GM18499 (cell line): ENCODE measurements around the gene CREG2.

Experiments used
- ATAC-seq: cut with Tn5 transposase; IDR thresholded peaks from one replicate; pipeline ENCODE4 v1.9.1; 2021; ENCODE audit warnings: moderate number of reproducible peaks; ENCODE audit not compliant: insufficient read depth, unreplicated experiment

The CREG2 gene

GRCh38 chr2:101310834-101311695 lies 76.2 kb downstream of the CREG2 start:
- ATAC-seq = no peak

DNA sequence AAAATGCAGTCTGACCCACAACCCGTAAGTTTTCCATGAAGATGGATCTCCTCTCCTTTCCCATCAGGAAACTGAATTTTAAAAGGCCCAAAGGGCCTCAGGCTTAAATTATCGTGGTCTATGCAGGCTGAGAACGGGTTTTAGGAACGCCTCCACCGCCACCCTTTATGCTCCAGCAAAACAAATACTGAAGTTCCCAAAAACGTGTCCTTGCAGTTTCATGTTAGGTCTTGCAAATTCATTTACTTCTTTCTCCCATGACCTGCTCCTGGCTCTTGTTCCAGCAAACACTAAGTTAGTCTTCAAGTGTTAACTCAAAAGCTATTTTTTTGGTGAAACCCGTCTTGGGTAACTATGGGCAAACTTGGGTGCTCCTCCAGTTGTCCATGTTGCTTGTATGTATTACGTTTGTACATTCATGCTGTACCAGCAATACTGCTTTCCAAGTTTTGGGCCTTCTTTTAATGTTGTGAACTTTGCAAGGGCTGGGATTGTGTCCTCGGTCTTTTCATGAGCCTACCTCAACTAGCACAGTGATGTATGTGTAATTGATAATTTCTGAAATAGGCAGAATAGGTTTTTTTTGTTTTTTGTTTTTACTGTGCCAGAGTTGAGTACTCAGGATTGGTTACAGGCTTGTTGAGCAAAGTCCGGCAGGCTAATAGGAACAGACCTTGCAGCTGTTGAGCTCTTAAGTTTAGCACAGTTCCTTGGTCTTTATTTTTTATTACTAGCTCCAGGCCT lies 77.0 kb downstream of the CREG2 start:
- no peak for ATAC-seq

- peak; percentile 29 for ATAC-seq
Measured at GRCh38 chr2:101308432-101309210, 78.7 kb downstream of the CREG2 start, which contains the start of gene RNF149. Gene RNF149, minus strand, starts transcription at chr2:101308701. Its CDS starts 113 bp downstream, at chr2:101308588.

DNA sequence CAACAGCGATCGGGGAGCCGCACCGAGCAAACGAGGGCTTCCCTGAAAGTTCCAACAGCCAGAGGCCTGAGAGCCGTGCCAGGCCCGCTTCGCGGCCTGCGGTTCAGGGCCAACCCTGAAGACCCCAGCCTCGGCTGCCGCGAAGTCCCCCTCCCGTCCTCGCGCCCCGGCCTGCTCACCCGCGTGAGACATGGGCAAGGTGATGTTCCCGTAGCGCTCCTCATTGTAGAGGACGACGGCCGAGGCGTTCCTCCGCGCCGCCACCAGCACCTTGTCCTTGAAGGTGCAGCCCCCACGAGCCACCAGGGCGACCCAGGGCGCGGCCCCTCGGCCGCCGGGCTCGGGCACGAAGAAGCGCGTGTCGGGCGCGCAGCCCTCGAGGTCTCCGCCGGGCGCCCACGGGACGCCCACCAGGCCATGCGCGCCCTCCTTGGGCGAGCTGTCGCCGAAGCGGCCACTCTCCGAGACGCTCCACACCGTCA lies 79.3 kb downstream of the CREG2 start:
- ATAC-seq = no peak

GRCh38 chr2:101307503-101307902 lies 79.8 kb downstream of the CREG2 start:
- no peak for ATAC-seq

GRCh38 chr2:101306410-101306809 lies 80.9 kb downstream of the CREG2 start:
- peak; percentile 4 for ATAC-seq

DNA sequence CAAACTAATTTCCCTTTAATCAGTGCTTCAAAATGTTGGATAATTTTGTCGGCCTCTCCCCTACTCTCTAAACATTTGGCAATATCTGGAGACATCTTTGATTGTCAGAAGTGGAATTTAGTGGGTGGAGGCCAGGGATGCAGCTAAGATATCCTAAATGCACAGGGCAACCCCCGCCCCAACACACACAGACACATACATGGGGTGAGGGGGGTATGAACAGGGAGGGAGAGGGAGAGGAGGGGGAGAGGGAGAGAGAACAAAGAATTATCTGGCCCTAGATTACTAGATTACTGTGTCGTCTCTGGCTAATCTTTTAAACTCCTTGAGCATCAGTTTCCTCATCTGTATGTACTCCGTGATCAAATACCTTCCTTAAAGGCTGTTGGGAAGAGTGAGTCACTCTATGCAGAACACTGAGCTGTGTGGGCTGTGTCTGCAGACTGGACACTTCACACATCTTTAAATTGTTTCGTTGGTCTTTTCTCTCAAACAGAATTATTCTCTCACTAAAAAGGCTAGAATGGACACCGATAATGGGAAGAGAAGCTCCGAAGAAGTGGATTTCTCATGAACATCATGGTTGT lies 81.7 kb downstream of the CREG2 start:
- ATAC-seq = no peak

DNA sequence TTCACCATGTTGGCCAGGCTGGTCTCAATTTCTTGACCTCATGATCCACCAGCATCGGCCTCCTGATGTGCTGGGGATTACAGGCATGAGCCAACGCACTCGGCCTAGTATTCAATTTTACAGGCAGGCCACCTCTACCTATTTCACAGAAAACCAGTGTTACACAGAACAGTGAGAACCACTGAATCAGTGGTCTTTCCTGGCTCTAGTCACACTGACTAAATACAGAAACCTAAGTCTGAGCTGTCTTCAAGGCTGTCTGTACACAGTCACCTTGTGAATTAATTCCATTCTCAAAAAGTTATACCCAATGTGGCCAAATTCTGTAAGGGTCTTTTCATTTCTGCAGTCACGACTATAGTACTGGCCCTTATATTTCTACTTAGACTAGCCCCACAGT lies 82.3 kb downstream of the CREG2 start:
- no peak for ATAC-seq

GRCh38 chr2:101303688-101304087 lies 83.6 kb downstream of the CREG2 start:
- no peak for ATAC-seq

DNA sequence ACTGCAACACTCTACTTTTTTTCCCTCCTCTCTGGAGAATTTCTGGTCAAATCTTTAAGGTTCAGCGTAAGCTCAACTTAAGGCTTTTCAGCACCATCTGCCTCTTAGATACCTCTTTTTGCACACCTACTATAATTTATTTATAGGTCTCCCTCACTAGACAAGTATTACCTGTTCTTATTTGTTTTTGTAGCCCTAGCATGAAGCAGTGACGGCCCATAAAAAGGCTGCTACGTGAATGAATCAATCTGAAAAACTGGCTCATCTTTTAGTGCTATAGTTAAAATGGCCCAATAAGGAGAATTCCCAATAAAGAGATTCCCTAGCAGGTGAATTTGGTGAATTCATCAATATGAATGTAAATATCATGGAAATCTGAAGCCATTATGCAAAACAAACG lies 85.3 kb downstream of the CREG2 start:
- ATAC-seq = no peak

- no peak for ATAC-seq
Measured at GRCh38 chr2:101300836-101301235, 86.5 kb downstream of the CREG2 start.

GRCh38 chr2:101300164-101300563 lies 87.1 kb downstream of the CREG2 start:
- no peak for ATAC-seq

DNA sequence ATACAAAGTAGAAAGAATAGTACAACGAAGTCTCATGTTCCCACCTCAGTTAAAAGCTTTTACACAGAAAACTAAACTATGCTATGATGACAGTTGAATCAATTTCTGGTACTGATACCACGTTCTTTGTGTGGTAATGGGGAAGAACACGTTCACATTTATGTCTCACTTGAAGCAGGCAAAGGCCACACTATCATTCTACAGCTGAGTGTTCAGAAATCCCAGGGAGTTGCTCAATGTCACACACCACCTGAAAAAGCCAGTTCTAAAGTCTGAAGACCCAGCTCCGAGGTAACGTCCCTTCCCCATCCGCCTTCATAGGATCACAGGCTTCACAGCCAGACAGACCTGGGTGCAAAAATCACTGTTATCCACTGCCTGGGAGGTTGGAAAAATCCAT lies 87.7 kb downstream of the CREG2 start:
- ATAC-seq = no peak

- no peak for ATAC-seq
Measured at GRCh38 chr2:101297383-101297782, 89.9 kb downstream of the CREG2 start.

DNA sequence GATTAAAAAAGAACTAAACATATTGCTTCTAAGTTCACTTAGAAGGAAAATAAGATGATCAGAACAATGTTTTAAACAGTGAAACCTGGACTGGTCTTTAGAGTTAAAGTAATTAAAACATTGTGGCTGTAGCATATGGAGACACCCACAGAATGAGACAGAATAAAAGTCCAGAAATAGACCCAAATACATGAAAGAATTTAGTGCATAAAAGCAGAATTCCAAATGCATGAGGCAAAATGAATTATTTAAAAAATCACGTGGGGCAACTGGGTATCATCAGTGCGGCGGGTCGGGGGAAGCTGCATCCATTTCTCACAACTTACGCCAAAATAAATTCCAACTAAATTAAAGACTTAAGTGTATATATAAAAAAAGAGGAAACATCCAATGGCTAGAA lies 90.9 kb downstream of the CREG2 start:
- no peak for ATAC-seq

- no peak for ATAC-seq
Measured at GRCh38 chr2:101295895-101296294, 91.4 kb downstream of the CREG2 start.
